Activated CD4-positive, alpha-beta memory T cell treated with anti-CD3 and anti-CD28 coated beads, Interleukin-2, amount 10 ng/mL, durations not matched to agents 7 days and 5 days (primary cell): ENCODE data around the gene MED12L. TPM values are rescaled to one million over a fixed set of nuclear protein-coding genes. Genes with fewer than 3 reads are reported as not detected.
A peak's percentile ranks its signal among the peaks of the same experiment; 100 is the strongest.

Source experiments
- CTCF ChIA-PET: fragments of 350-600 bp; sonication (Branson Sonifier 250); formaldehyde crosslinking; loops from one replicate; lab custom pipeline; 2021; ENCODE audit warnings: antibody characterized with exemption, inconsistent platforms; lab: Charles Lee
- POLR2A ChIA-PET: fragments of 350-600 bp; sonication (Branson Sonifier 250); formaldehyde crosslinking; loops from one replicate; lab custom pipeline; 2021; ENCODE audit warnings: antibody characterized with exemption; lab: Charles Lee
- DNase-seq: peaks from one replicate; pipeline ENCODE4 v3.0.0-alpha.2; 2020
- H3K27ac Mint-ChIP-seq: one replicate; pipeline ENCODE4 v1.8.0; 2021; ENCODE audit warnings: mild to moderate bottlenecking, mixed read lengths
- H3K27me3 Mint-ChIP-seq: one replicate; pipeline ENCODE4 v1.8.0; 2021; ENCODE audit warnings: mixed read lengths
- H3K36me3 Mint-ChIP-seq: one replicate; pipeline ENCODE4 v1.8.0; 2021; ENCODE audit warnings: low read depth, mixed read lengths
- H3K4me1 Mint-ChIP-seq: one replicate; pipeline ENCODE4 v1.8.0; 2021; ENCODE audit warnings: mixed read lengths
- H3K4me3 Mint-ChIP-seq: one replicate; pipeline ENCODE4 v1.8.0; 2021; ENCODE audit warnings: mild to moderate bottlenecking, mixed read lengths
- H3K9me3 Mint-ChIP-seq: one replicate; pipeline ENCODE4 v1.8.0; 2021; ENCODE audit warnings: mixed read lengths
- total RNA-seq, 2 experiments: library from RNA; stranded (reverse); gene quantifications; one replicate each; pipeline ENCODE4 v1.2.3, GENCODE V29; 2021

MED12L gene
- total RNA-seq, 2 experiments from 2014 or later: 1.6 TPM

GRCh38 chr3:151314593-151314992, 229.1 kb downstream of the MED12L start:
- H3K27ac Mint-ChIP-seq: no peak overlapping the region

GRCh38 chr3:151315136-151315535, 229.7 kb downstream of the MED12L start:
- no peak overlapping the region for H3K4me3 Mint-ChIP-seq
- H3K36me3 Mint-ChIP-seq: no peaks in the 10 kb centered on the region
- H3K27ac Mint-ChIP-seq: no peak overlapping the region
- no peaks in the 10 kb centered on the region for H3K27me3 Mint-ChIP-seq
- POLR2A ChIA-PET: interaction anchor here (1.2 kb wide), 1 partner anchor 11 kb away, joined by 3 read pairs; no protein-coding TSS in a partner anchor
- peaks cover 21% of the 10 kb centered on the region for H3K4me1 Mint-ChIP-seq
- H3K9me3 Mint-ChIP-seq: no peaks in the 10 kb centered on the region
- DNase-seq: no peak
- CTCF ChIA-PET: interaction anchor here (1.2 kb wide), 1 partner anchor 10 kb away, joined by 4 read pairs; no protein-coding TSS in a partner anchor

More at GRCh38 chr3:151314593-151314992, 229.1 kb downstream of the MED12L start:
- Mint-ChIP-seq H3K27me3 (no peaks in the 10 kb centered on the region), H3K4me1 (peaks cover 18% of the 10 kb centered on the region), H3K4me3 (no peak overlapping the region), H3K9me3 (no peaks in the 10 kb centered on the region), H3K36me3 (no peaks in the 10 kb centered on the region)
- POLR2A ChIA-PET: no interaction called here
- CTCF ChIA-PET: interaction anchor here (1.2 kb wide), 1 partner anchor 9 kb away, joined by 4 read pairs; no protein-coding TSS in a partner anchor
- DNase-seq: no peak

GRCh38 chr3:151315846-151316245, 230.4 kb downstream of the MED12L start:
- no peak for DNase-seq
- CTCF ChIA-PET: interaction anchor here (1.5 kb wide), 2 partner anchors 10 to 12 kb away, joined by 4 read pairs; no protein-coding TSS in a partner anchor
- H3K36me3 Mint-ChIP-seq: no peaks in the 10 kb centered on the region
- peaks cover 21% of the 10 kb centered on the region for H3K4me1 Mint-ChIP-seq
- H3K27me3 Mint-ChIP-seq: peaks cover 1% of the 10 kb centered on the region
- no peak overlapping the region for H3K27ac Mint-ChIP-seq
- H3K9me3 Mint-ChIP-seq: no peaks in the 10 kb centered on the region
- POLR2A ChIA-PET: interaction anchor here (0.9 to 1.3 kb wide), 4 partner anchors 10 to 145 kb away, joined by 3 to 6 read pairs (median 4); no protein-coding TSS in a partner anchor
- no peak overlapping the region for H3K4me3 Mint-ChIP-seq

- POLR2A ChIA-PET: interaction anchor here (0.9 to 1.3 kb wide), 4 partner anchors 10 to 145 kb away, joined by 3 to 6 read pairs (median 4); no protein-coding TSS in a partner anchor
- CTCF ChIA-PET: interaction anchor here (1.1 to 1.5 kb wide), 3 partner anchors 11 to 88 kb away, joined by 3 to 4 read pairs (median 4); no protein-coding TSS in a partner anchor
- H3K4me1 Mint-ChIP-seq: peaks cover 21% of the 10 kb centered on the region
- H3K9me3 Mint-ChIP-seq: no peaks in the 10 kb centered on the region
- peak within 1 kb of the TSS; percentile 28 for H3K27ac Mint-ChIP-seq
- no peak for DNase-seq
- no peak within 1 kb of the TSS for H3K4me3 Mint-ChIP-seq
- peaks cover 1% of the 10 kb centered on the region for H3K27me3 Mint-ChIP-seq
- no peaks in the 10 kb centered on the region for H3K36me3 Mint-ChIP-seq
These were observed 231.0 kb downstream of the MED12L start, which contains the start of gene GPR87 for GRCh38 chr3:151316267-151316991. GPR87 (minus strand) TSS chr3:151316820; CDS start chr3:151300100, 16,720 bp downstream.

- peaks cover 1% of the 10 kb centered on the region for H3K27me3 Mint-ChIP-seq
- H3K4me1 Mint-ChIP-seq: peaks cover 21% of the 10 kb centered on the region
- H3K9me3 Mint-ChIP-seq: no peaks in the 10 kb centered on the region
- ChIA-PET POLR2A (no interaction called here), CTCF (interaction anchor here (0.6 kb wide), 1 partner anchor 9 kb away, joined by 3 read pairs; no protein-coding TSS in a partner anchor)
- H3K4me3 Mint-ChIP-seq: no peak overlapping the region
- no peaks in the 10 kb centered on the region for H3K36me3 Mint-ChIP-seq
- DNase-seq: no peak
- no peak overlapping the region for H3K27ac Mint-ChIP-seq
These were observed 232.8 kb downstream of the MED12L start for GRCh38 chr3:151318313-151318712.

GRCh38 chr3:151318991-151319390, 233.5 kb downstream of the MED12L start:
- POLR2A ChIA-PET: no interaction called here
- peaks cover 21% of the 10 kb centered on the region for H3K4me1 Mint-ChIP-seq
- H3K9me3 Mint-ChIP-seq: no peaks in the 10 kb centered on the region
- H3K27ac Mint-ChIP-seq: no peak overlapping the region
- DNase-seq: no peak
- no peaks in the 10 kb centered on the region for H3K36me3 Mint-ChIP-seq
- CTCF ChIA-PET: interaction anchor here (0.5 to 0.6 kb wide), 3 partner anchors 9 to 367 kb away, joined by 3 read pairs; no protein-coding TSS in a partner anchor
- H3K27me3 Mint-ChIP-seq: peaks cover 1% of the 10 kb centered on the region
- no peak overlapping the region for H3K4me3 Mint-ChIP-seq

GRCh38 chr3:151319628-151320027, 234.2 kb downstream of the MED12L start:
- Mint-ChIP-seq H3K36me3 (no peaks in the 10 kb centered on the region), H3K27ac (no peak overlapping the region), H3K9me3 (no peaks in the 10 kb centered on the region), H3K4me3 (no peak overlapping the region), H3K4me1 (peaks cover 21% of the 10 kb centered on the region), H3K27me3 (peaks cover 1% of the 10 kb centered on the region)
- CTCF ChIA-PET: interaction anchor here (0.5 to 1.1 kb wide), 2 partner anchors 10 to 98 kb away, joined by 3 to 6 read pairs; partner anchors contain the start of gene P2RY13
- DNase-seq: no peak
- POLR2A ChIA-PET: no interaction called here

GRCh38 chr3:151320131-151320530, 234.7 kb downstream of the MED12L start:
- Mint-ChIP-seq H3K4me3 (no peak overlapping the region), H3K27me3 (peaks cover 1% of the 10 kb centered on the region), H3K4me1 (peaks cover 18% of the 10 kb centered on the region), H3K36me3 (no peaks in the 10 kb centered on the region), H3K9me3 (no peaks in the 10 kb centered on the region), H3K27ac (no peak overlapping the region)
- no peak for DNase-seq
- ChIA-PET POLR2A (no interaction called here), CTCF (interaction anchor here (1.1 kb wide), 1 partner anchor 9 kb away, joined by 6 read pairs; the partner anchor contains the start of gene P2RY13)

GRCh38 chr3:151321526-151321925, 236.1 kb downstream of the MED12L start:
- Mint-ChIP-seq H3K4me1 (peaks cover 10% of the 10 kb centered on the region), H3K27me3 (peaks cover 1% of the 10 kb centered on the region), H3K9me3 (no peaks in the 10 kb centered on the region), H3K27ac (no peak overlapping the region), H3K4me3 (no peak overlapping the region), H3K36me3 (no peaks in the 10 kb centered on the region)
- DNase-seq: no peak
- ChIA-PET CTCF (interaction anchor here (0.9 to 1.0 kb wide), 2 partner anchors 11 to 105 kb away, joined by 3 read pairs; no protein-coding TSS in a partner anchor), POLR2A (no interaction called here)

- H3K27ac Mint-ChIP-seq: no peak overlapping the region
- POLR2A ChIA-PET: no interaction called here
These were observed 237.0 kb downstream of the MED12L start for GRCh38 chr3:151322511-151322910.

GRCh38 chr3:151327571-151328198, 242.2 kb downstream of the MED12L start:
- peaks cover 6% of the 10 kb centered on the region for H3K27me3 Mint-ChIP-seq
- no peak overlapping the region for H3K27ac Mint-ChIP-seq
- peaks cover 6% of the 10 kb centered on the region for H3K4me1 Mint-ChIP-seq
- POLR2A ChIA-PET: no interaction called here
- no peaks in the 10 kb centered on the region for H3K36me3 Mint-ChIP-seq
- DNase-seq: no peak
- no peaks in the 10 kb centered on the region for H3K9me3 Mint-ChIP-seq
- CTCF ChIA-PET: interaction anchor here (0.6 to 4.1 kb wide), 29 partner anchors 9 to 466 kb away, joined by 3 to 32 read pairs (median 3); partner anchors contain the start of gene GPR87
- H3K4me3 Mint-ChIP-seq: no peak overlapping the region

More at GRCh38 chr3:151322511-151322910, 237.0 kb downstream of the MED12L start:
- Mint-ChIP-seq H3K4me1 (peaks cover 7% of the 10 kb centered on the region), H3K4me3 (no peak overlapping the region), H3K27me3 (peaks cover 1% of the 10 kb centered on the region), H3K9me3 (no peaks in the 10 kb centered on the region), H3K36me3 (no peaks in the 10 kb centered on the region)
- DNase-seq: no peak
- CTCF ChIA-PET: interaction anchor here (1.0 kb wide), 1 partner anchor 10 kb away, joined by 3 read pairs; no protein-coding TSS in a partner anchor

- Mint-ChIP-seq H3K27ac (no peak overlapping the region), H3K4me1 (peaks cover 6% of the 10 kb centered on the region), H3K4me3 (no peak overlapping the region), H3K36me3 (no peaks in the 10 kb centered on the region), H3K27me3 (peaks cover 6% of the 10 kb centered on the region), H3K9me3 (no peaks in the 10 kb centered on the region)
- POLR2A ChIA-PET: no interaction called here
- CTCF ChIA-PET: interaction anchor here (0.6 to 4.1 kb wide), 30 partner anchors 8 to 465 kb away, joined by 3 to 32 read pairs (median 4); partner anchors contain the start of gene GPR87
- DNase-seq: peak; percentile 34
These were observed 243.0 kb downstream of the MED12L start for GRCh38 chr3:151328298-151328995.
